Calu3 (cell line): ENCODE measurements around the gene TADA3. TPM values are rescaled to one million over a fixed set of nuclear protein-coding genes. Genes with fewer than 3 reads are reported as not detected.

ENCODE experiments used
- BruUV-seq: library from RNA; stranded (reverse); fragments of 400-500 nt; replicated peaks from 2 replicates; lab custom pipeline; 2021; lab: Mats Ljungman, UMichigan
- CTCF ChIA-PET: fragments of 300-600 bp; sonication (Branson Sonifier 250); formaldehyde crosslinking; loops from one replicate; lab custom pipeline; 2022; ENCODE audit warnings: antibody characterized with exemption; lab: Charles Lee
- DNase-seq: peaks from one replicate; pipeline ENCODE4 v3.0.0; 2022
- H3K27ac Mint-ChIP-seq: one replicate; pipeline ENCODE4 v1.8.0; 2022; ENCODE audit warnings: mixed read lengths; ENCODE audit not compliant: unreplicated experiment
- H3K27me3 Mint-ChIP-seq: one replicate; pipeline ENCODE4 v1.8.0; 2022; ENCODE audit warnings: mixed read lengths; ENCODE audit not compliant: unreplicated experiment
- H3K36me3 Mint-ChIP-seq: one replicate; pipeline ENCODE4 v1.8.0; 2022; ENCODE audit warnings: mild to moderate bottlenecking, moderate library complexity, mixed read lengths; ENCODE audit not compliant: insufficient read depth, unreplicated experiment
- H3K4me1 Mint-ChIP-seq: one replicate; pipeline ENCODE4 v1.8.0; 2022; ENCODE audit warnings: mild to moderate bottlenecking, low read depth, mixed read lengths; ENCODE audit not compliant: unreplicated experiment
- H3K4me3 Mint-ChIP-seq: one replicate; pipeline ENCODE4 v1.8.0; 2022; ENCODE audit warnings: mild to moderate bottlenecking, low read depth, moderate library complexity, mixed read lengths; ENCODE audit not compliant: unreplicated experiment
- H3K9me3 Mint-ChIP-seq: one replicate; pipeline ENCODE4 v1.8.0; 2022; ENCODE audit warnings: low read depth, mixed read lengths; ENCODE audit not compliant: unreplicated experiment
- CTCF ChIP-seq: fragments of 200-600 bp; IDR thresholded peaks from one replicate; pipeline ENCODE4 v1.8.0; 2022; ENCODE audit warnings: antibody characterized with exemption; ENCODE audit not compliant: unreplicated experiment
- intact Hi-C: fragments of 100-400 bp; cut with micrococcal nuclease; formaldehyde crosslinking; loops from one replicate; pipeline ENCODE4 v1.10.0; 2022; ENCODE audit not compliant: unreplicated experiment
- total RNA-seq: library from RNA; stranded (reverse); gene quantifications from 2 replicates; pipeline ENCODE4 v1.2.3, GENCODE V29; 2022

The TADA3 gene
- total RNA-seq, 1 experiment from 2014 or later = 48.5 TPM

GRCh38 chr3:9826815-9827573, 34.7 kb upstream of the TADA3 start:
- TF ChIP-seq CTCF = no peak
- no TSS peak for BruUV-seq
- Mint-ChIP-seq H3K9me3 (no peaks in the 10 kb centered on the region), H3K27me3 (no peaks in the 10 kb centered on the region), H3K36me3 (peaks cover 5% of the 10 kb centered on the region), H3K4me3 (no peak overlapping the region), H3K4me1 (no peaks in the 10 kb centered on the region), H3K27ac (no peak overlapping the region)
- peak; percentile 43 for DNase-seq
- intact Hi-C loops = no loop called here
- CTCF ChIA-PET = interaction anchor here (0.6 to 1.2 kb wide), 2 partner anchors 119 to 574 kb away, joined by 3 to 6 read pairs; no protein-coding TSS in a partner anchor

DNA sequence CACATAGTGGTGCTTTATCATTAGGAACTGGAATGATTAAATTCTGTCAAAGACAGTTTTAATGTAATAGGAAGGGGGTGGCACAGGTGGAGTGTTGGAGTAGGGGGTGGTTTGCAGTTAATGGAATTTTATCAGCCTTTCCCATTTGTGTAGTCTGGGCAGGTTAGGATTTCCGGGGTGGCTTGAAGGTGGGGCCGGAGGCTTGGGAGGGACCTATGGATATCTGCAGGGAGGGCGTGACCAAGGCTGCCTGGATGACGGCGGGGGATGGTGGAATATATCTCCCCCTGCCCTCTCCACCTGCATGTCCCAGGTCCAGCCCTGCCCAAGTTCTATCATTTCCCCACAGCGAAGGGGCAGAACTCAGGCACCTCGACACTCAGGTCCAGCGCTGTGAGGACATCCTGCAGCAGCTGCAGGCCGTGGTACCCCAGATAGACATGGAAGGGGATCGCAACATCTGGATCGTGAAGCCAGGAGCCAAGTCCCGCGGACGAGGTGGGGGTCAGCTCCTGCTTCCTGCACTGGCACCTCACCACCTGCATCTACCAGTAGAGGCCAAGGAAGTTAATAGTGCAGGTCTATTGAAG, 33.3 kb upstream of the TADA3 start:
- no peaks in the 10 kb centered on the region for H3K4me1 Mint-ChIP-seq
- CTCF ChIA-PET = no interaction called here
- no peak overlapping the region for H3K27ac Mint-ChIP-seq
- H3K27me3 Mint-ChIP-seq = no peaks in the 10 kb centered on the region
- TF ChIP-seq CTCF = no peak
- intact Hi-C loops = no loop called here
- H3K9me3 Mint-ChIP-seq = no peaks in the 10 kb centered on the region
- BruUV-seq = no TSS peak
- no peak for DNase-seq
- H3K36me3 Mint-ChIP-seq = peaks cover 12% of the 10 kb centered on the region
- no peak overlapping the region for H3K4me3 Mint-ChIP-seq

DNA sequence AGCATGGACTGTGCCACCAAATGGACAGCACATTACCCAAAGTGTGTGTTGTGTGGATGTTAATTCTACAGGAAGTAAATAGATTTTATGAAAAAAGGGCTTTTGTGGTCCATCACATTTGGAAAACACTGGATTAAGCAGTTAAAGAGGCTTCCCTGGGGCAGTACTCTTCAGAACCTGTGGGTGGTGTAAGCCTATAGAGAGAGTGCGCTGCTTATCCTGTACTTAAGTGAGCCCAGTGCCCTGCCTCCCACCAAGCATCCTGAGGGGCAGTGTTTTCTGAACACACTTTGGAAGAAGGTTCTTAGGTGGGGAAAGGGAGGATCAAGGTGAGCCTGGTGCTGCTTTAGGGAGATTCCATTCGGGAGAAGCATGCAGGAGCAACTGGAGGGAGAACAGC, 28.7 kb upstream of the TADA3 start:
- TF ChIP-seq CTCF = no peak
- CTCF ChIA-PET = no interaction called here
- H3K27me3 Mint-ChIP-seq = no peaks in the 10 kb centered on the region
- intact Hi-C loops = no loop called here
- H3K9me3 Mint-ChIP-seq = no peaks in the 10 kb centered on the region
- BruUV-seq = no TSS peak
- H3K27ac Mint-ChIP-seq = no peak overlapping the region
- no peaks in the 10 kb centered on the region for H3K4me1 Mint-ChIP-seq
- peaks cover 7% of the 10 kb centered on the region for H3K36me3 Mint-ChIP-seq
- H3K4me3 Mint-ChIP-seq = no peak overlapping the region
- no peak for DNase-seq

GRCh38 chr3:9820543-9820942, 28.3 kb upstream of the TADA3 start:
- no peak for DNase-seq
- Mint-ChIP-seq H3K36me3 (peaks cover 7% of the 10 kb centered on the region), H3K27ac (no peak overlapping the region), H3K4me3 (no peak overlapping the region), H3K9me3 (no peaks in the 10 kb centered on the region), H3K27me3 (no peaks in the 10 kb centered on the region), H3K4me1 (no peaks in the 10 kb centered on the region)
- CTCF ChIA-PET = interaction anchor here (2.1 kb wide), 1 partner anchor 126 kb away, joined by 5 read pairs; no protein-coding TSS in a partner anchor
- intact Hi-C loops = no loop called here
- TF ChIP-seq CTCF = no peak
- BruUV-seq = no TSS peak
